Naive thymus-derived CD4-positive, alpha-beta T cell (primary cell): Measurements from ENCODE around the gene ARHGAP19. TPM values are rescaled to one million over a fixed set of nuclear protein-coding genes. Genes with fewer than 3 reads are reported as not detected.

Experiments
- ATAC-seq: fragments of 150-1000 bp; cut with Tn5 transposase; 2 replicates; pipeline ENCODE4 v1.10.0; 2021; ENCODE audit warnings: mild to moderate bottlenecking, moderate library complexity
- CTCF ChIA-PET: fragments of 350-600 bp; sonication (Branson Sonifier 250); formaldehyde crosslinking; loops from one replicate; lab custom pipeline; 2021; ENCODE audit warnings: antibody characterized with exemption; lab: Charles Lee
- POLR2A ChIA-PET: fragments of 350-600 bp; sonication (Branson Sonifier 250); formaldehyde crosslinking; loops from one replicate; lab custom pipeline; 2021; ENCODE audit warnings: antibody characterized with exemption, inconsistent platforms; lab: Charles Lee
- DNase-seq, 9 donors: peaks; one replicate each; pipeline versions ENCODE4 v3.0.0 to v3.0.0-alpha.2; 2020 to 2022; ENCODE audit warnings: mixed read lengths in 1 of 9
- H3K27ac ChIP-seq: one replicate; pipeline ENCODE4 v1.7.0; 2013; ENCODE audit warnings: mild to moderate bottlenecking, low read depth, low read length, moderate library complexity
- H3K27me3 ChIP-seq, 2 donors: one replicate each; pipeline ENCODE4 v1.7.0; 2013; ENCODE audit warnings: low read length in 2 of 2, mild to moderate bottlenecking in 2 of 2, moderate library complexity in 2 of 2; ENCODE audit not compliant: control insufficient read depth in 2 of 2, insufficient read depth in 2 of 2
- H3K36me3 ChIP-seq, 3 experiments: 1 replicate in 2 of 3; 2 replicates in 1 of 3; pipeline ENCODE4 v1.7.0; 2013; ENCODE audit warnings: low read length in 3 of 3, mild to moderate bottlenecking in 3 of 3, moderate library complexity in 1 of 3; ENCODE audit not compliant: insufficient read depth in 3 of 3, control insufficient read depth in 2 of 3
- H3K4me1 ChIP-seq, 2 donors: one replicate each; pipeline ENCODE4 v1.7.0; 2013; ENCODE audit warnings: low read length in 2 of 2, mild to moderate bottlenecking in 2 of 2, moderate library complexity in 1 of 2; ENCODE audit not compliant: control insufficient read depth in 2 of 2, insufficient read depth in 2 of 2
- H3K4me3 ChIP-seq: 2 replicates; pipeline ENCODE4 v1.7.0; 2013; ENCODE audit warnings: mild to moderate bottlenecking, low read length
- H3K9me3 ChIP-seq, 3 experiments: 1 replicate in 2 of 3; 2 replicates in 1 of 3; pipeline ENCODE4 v1.7.0; 2013; ENCODE audit warnings: low read length in 3 of 3; ENCODE audit not compliant: control insufficient read depth in 2 of 3
- H3K27ac Mint-ChIP-seq, 9 donors: one replicate each; pipeline ENCODE4 v1.8.0; 2020 to 2022; ENCODE audit warnings: mixed read lengths in 9 of 9, mild to moderate bottlenecking in 8 of 9, moderate library complexity in 5 of 9, inconsistent platforms in 2 of 9
- H3K27me3 Mint-ChIP-seq, 5 donors: one replicate each; pipeline ENCODE4 v1.8.0; 2021 to 2022; ENCODE audit warnings: mixed read lengths in 5 of 5, mild to moderate bottlenecking in 1 of 5
- H3K36me3 Mint-ChIP-seq, 5 donors: one replicate each; pipeline ENCODE4 v1.8.0; 2020 to 2022; ENCODE audit warnings: mixed read lengths in 5 of 5, mild to moderate bottlenecking in 3 of 5, inconsistent platforms in 1 of 5
- H3K4me1 Mint-ChIP-seq, 7 donors: one replicate each; pipeline ENCODE4 v1.8.0; 2020 to 2022; ENCODE audit warnings: mixed read lengths in 7 of 7, mild to moderate bottlenecking in 3 of 7, inconsistent platforms in 1 of 7
- H3K4me3 Mint-ChIP-seq, 10 donors: one replicate each; pipeline ENCODE4 v1.8.0; 2020 to 2022; ENCODE audit warnings: mild to moderate bottlenecking in 10 of 10, mixed read lengths in 10 of 10, moderate library complexity in 6 of 10, inconsistent platforms in 2 of 10
- H3K9me3 Mint-ChIP-seq, 11 donors: one replicate each; pipeline ENCODE4 v1.8.0; 2020 to 2022; ENCODE audit warnings: mixed read lengths in 11 of 11, mild to moderate bottlenecking in 4 of 11, inconsistent platforms in 1 of 11, moderate library complexity in 1 of 11
- intact Hi-C, 2 donors: fragments of 100-400 bp; cut with micrococcal nuclease; formaldehyde crosslinking; loops; one replicate each; pipeline ENCODE4 v1.15.1; 2023
- polyA plus RNA-seq, 2 donors: library from polyadenylated mRNA; unstranded; fragments of 300-500 nt; fragmentation: Illumina TruSeq; gene quantifications; one replicate each; pipeline ENCODE4 v1.2.3, GENCODE V29; 2021
- total RNA-seq, 6 experiments: library from RNA in 5 of 6; stranded (reverse) in 5 of 6; gene quantifications; 1 replicate in 5 of 6; 2 replicates in 1 of 6; pipeline ENCODE4 v1.2.3 and lab custom pipeline; 2021 to 2026

ARHGAP19 gene
- total and polyA plus RNA-seq, 7 experiments from 2014 or later = 5.7 to 40.1 (median 14.8) TPM

DNA sequence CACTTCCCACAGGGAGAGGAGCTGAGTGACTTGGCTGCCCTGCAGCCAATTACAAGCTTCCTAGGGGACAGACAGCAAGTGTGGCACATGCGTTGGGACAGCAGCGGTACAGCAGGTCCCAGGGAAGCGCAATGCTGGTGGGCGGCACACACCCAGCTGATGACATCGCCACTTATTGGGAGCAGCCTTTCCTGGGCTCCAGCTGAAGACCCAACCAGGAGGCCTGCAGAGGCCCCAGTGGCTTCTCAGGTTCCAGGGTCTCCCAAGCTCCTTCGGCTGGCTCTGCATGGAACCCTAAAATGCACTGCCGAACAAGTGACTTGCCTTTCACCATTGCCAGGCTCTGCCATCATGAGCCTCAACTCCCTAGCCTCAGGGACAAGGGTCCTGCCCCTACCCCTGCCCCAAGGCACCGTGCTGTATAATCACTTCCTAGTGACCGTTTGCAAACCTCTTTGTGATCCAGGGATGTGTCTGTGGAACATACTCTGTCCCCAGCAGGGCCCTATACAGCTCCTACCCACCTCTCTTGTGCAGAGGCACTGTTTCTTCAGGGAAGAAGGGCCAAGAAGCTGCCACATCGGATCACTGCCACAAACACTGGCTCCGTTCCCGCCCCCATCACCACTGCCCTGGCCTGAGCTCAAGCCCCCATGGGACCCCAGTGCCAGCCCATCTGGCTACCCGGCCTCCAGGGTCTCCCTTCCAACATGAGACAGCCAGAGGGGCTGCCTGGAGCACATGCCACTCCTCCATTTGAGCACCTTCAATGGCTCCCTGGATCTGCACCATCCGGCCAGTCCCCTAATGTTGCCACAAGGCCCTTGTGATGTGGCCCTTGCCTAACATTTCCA is 87.4 kb downstream of the ARHGAP19 start:
- no peak overlapping the region for H3K27ac Mint-ChIP-seq
- intact Hi-C loops = no loop called here
- H3K27ac ChIP-seq = no peak overlapping the region
- DNase-seq = no peak
- peaks cover 0 to 19% (median 6%) of the 10 kb centered on the region in 5 donors for H3K27me3 Mint-ChIP-seq
- CTCF ChIA-PET = interaction anchor here (1.0 to 11.0 kb wide), 4 partner anchors 8 to 169 kb away, joined by 3 to 159 read pairs (median 4); no protein-coding TSS in a partner anchor
- H3K4me3 ChIP-seq = no peak overlapping the region
- no peaks in the 10 kb centered on the region for H3K36me3 ChIP-seq
- no peaks in the 10 kb centered on the region for H3K9me3 ChIP-seq
- no peak for ATAC-seq
- no peak overlapping the region for H3K4me3 Mint-ChIP-seq
- H3K4me1 ChIP-seq = no peaks in the 10 kb centered on the region
- no peaks in the 10 kb centered on the region for H3K36me3 Mint-ChIP-seq
- H3K27me3 ChIP-seq = no peaks in the 10 kb centered on the region
- no peaks in the 10 kb centered on the region for H3K9me3 Mint-ChIP-seq
- H3K4me1 Mint-ChIP-seq = peaks cover 0 to 4% (median 0%) of the 10 kb centered on the region in 7 donors
- POLR2A ChIA-PET = no interaction called here

DNA sequence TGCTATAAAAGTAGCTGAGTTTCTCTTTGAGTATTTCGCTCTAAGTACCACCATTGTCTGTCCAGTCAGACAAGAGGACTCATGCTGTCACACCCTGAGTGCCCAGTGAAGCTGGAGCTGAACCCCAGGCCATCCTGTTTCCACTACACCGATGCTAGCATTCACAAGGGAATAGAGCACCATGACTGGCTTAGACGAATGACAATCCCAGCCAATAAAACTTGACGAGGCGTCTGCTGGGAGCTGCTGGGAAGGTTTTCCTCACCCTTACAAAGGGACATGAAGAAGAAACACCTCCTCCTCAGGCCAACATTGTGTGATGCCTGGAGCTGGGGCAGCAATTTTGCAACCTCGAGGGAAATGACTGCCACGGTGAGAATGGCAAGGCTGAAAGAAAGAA is 89.2 kb downstream of the ARHGAP19 start:
- no peak for DNase-seq
- Mint-ChIP-seq H3K27me3 (peaks cover 0 to 24% (median 8%) of the 10 kb centered on the region in 5 donors), H3K9me3 (no peaks in the 10 kb centered on the region), H3K4me3 (no peak overlapping the region), H3K27ac (no peak overlapping the region), H3K36me3 (no peaks in the 10 kb centered on the region), H3K4me1 (peaks cover 0 to 4% (median 0%) of the 10 kb centered on the region in 7 donors)
- no peaks in the 10 kb centered on the region for H3K4me1 ChIP-seq
- intact Hi-C loops = no loop called here
- no peak for ATAC-seq
- no peaks in the 10 kb centered on the region for H3K9me3 ChIP-seq
- H3K27ac ChIP-seq = no peak overlapping the region
- no peaks in the 10 kb centered on the region for H3K27me3 ChIP-seq
- ChIA-PET POLR2A (interaction anchor here (0.6 kb wide), 1 partner anchor 190 kb away, joined by 3 read pairs; no protein-coding TSS in a partner anchor), CTCF (interaction anchor here (0.6 to 11.0 kb wide), 4 partner anchors 10 to 167 kb away, joined by 3 to 159 read pairs (median 4); no protein-coding TSS in a partner anchor)
- H3K4me3 ChIP-seq = no peak overlapping the region
- H3K36me3 ChIP-seq = no peaks in the 10 kb centered on the region

DNA sequence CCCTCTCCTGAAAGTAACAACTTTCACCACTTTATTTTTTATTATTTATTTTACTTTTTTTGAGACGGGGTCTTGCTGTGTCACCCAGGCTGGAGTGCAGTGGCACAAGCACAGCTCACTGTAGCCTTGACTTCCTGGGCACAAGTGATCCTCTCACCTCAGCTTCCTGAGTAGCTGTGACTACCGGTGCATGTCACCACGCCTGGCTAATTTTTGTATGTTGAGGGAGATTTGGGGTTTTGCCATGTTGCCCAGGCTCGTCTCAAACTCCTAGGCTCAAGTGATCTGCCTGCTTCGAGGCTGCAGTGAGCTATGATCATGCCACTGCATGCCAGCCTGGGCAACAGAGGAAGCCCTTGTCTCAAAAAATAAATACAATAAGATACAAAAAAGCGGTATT is 91.8 kb downstream of the ARHGAP19 start:
- Histone ChIP-seq H3K4me1 (peaks cover 4% of the 10 kb centered on the region in 2 donors), H3K27ac (no peak overlapping the region), H3K4me3 (no peak overlapping the region), H3K27me3 (no peaks in the 10 kb centered on the region), H3K36me3 (no peaks in the 10 kb centered on the region), H3K9me3 (no peaks in the 10 kb centered on the region)
- CTCF ChIA-PET = interaction anchor here (5.5 kb wide), 1 partner anchor 10 kb away, joined by 30 read pairs; no protein-coding TSS in a partner anchor
- no peak for DNase-seq
- no peaks in the 10 kb centered on the region for H3K9me3 Mint-ChIP-seq
- peaks cover 0 to 11% (median 3%) of the 10 kb centered on the region in 7 donors for H3K4me1 Mint-ChIP-seq
- no peak for ATAC-seq
- intact Hi-C loops = no loop called here
- H3K27me3 Mint-ChIP-seq = peaks cover 0 to 47% (median 8%) of the 10 kb centered on the region in 5 donors
- H3K27ac Mint-ChIP-seq = no peak overlapping the region
- no peak overlapping the region for H3K4me3 Mint-ChIP-seq
- no peaks in the 10 kb centered on the region for H3K36me3 Mint-ChIP-seq
- POLR2A ChIA-PET = no interaction called here

DNA sequence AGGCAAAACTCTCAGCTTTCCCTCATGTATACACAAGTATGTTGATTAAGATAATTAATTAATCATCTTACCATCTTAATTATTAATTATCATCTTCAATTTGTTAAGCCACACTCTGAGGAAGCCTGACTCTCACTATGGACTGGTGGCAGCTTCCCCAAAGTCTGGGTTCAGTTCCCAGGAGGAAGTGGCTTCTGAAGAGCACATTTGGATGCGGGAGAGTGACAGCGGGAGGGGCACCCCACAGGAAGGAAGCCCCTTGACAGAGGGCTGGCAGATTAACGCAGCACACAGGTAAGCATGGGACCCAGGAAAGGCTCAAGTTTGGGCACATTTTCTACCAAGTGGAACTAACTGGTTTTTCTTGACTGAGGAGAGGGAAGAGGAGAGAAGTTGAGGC is 93.3 kb downstream of the ARHGAP19 start:
- H3K27ac ChIP-seq = no peak overlapping the region
- Mint-ChIP-seq H3K4me1 (peaks cover 0 to 14% (median 6%) of the 10 kb centered on the region in 7 donors), H3K9me3 (no peaks in the 10 kb centered on the region), H3K27ac (no peak overlapping the region), H3K36me3 (no peaks in the 10 kb centered on the region), H3K27me3 (peaks cover 4 to 58% (median 17%) of the 10 kb centered on the region in 5 donors), H3K4me3 (no peak overlapping the region)
- ChIA-PET CTCF (interaction anchor here (0.6 to 5.5 kb wide), 3 partner anchors 11 to 352 kb away, joined by 3 to 30 read pairs (median 3); no protein-coding TSS in a partner anchor), POLR2A (no interaction called here)
- no peak overlapping the region for H3K4me3 ChIP-seq
- H3K27me3 ChIP-seq = no peaks in the 10 kb centered on the region
- H3K36me3 ChIP-seq = no peaks in the 10 kb centered on the region
- intact Hi-C loops = no loop called here
- no peak for ATAC-seq
- peaks cover 6% of the 10 kb centered on the region in 2 donors for H3K4me1 ChIP-seq
- H3K9me3 ChIP-seq = no peaks in the 10 kb centered on the region
- DNase-seq = no peak

DNA sequence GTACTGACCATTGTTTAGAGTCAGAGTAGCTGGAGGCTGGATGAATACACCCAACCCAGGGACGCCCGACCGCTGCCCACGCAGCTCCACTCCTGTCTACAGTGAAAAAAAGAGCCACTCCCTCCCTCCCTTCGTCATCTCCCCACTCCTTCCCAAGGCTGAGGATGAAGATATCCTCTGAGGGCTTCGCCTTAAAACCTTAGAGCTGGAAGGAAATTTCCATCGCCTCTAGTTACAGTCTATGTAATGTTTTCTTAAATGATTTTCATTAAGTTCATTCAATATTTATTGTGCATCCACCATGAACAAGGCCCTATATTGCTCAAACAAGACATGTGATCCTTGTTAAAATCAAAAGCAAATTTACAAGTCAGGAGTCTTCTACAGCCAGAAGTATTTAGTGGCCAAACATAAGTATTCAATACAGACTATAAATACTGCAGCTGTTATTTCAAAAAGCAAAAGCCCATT is 95.4 kb downstream of the ARHGAP19 start:
- Histone ChIP-seq H3K27ac (no peak overlapping the region), H3K27me3 (peaks cover 2 to 4% of the 10 kb centered on the region in 2 donors), H3K36me3 (no peaks in the 10 kb centered on the region), H3K4me1 (peaks cover 6% of the 10 kb centered on the region in 2 donors), H3K4me3 (no peak overlapping the region), H3K9me3 (no peaks in the 10 kb centered on the region)
- no peak for DNase-seq
- ChIA-PET POLR2A (no interaction called here), CTCF (interaction anchor here (0.7 to 5.5 kb wide), 6 partner anchors 8 to 125 kb away, joined by 3 to 30 read pairs (median 7); no protein-coding TSS in a partner anchor)
- H3K4me3 Mint-ChIP-seq = peak overlapping the region in 9 of 10 donors; percentile 12 to 92 (median 84)
- H3K36me3 Mint-ChIP-seq = no peaks in the 10 kb centered on the region
- ATAC-seq = no peak
- peaks cover 0 to 14% (median 6%) of the 10 kb centered on the region in 7 donors for H3K4me1 Mint-ChIP-seq
- peaks cover 0 to 1% (median 0%) of the 10 kb centered on the region in 11 donors for H3K9me3 Mint-ChIP-seq
- peaks cover 19 to 74% (median 24%) of the 10 kb centered on the region in 5 donors for H3K27me3 Mint-ChIP-seq
- intact Hi-C loops = no loop called here
- peak overlapping the region in 1 of 9 donors; percentile 14 for H3K27ac Mint-ChIP-seq

DNA sequence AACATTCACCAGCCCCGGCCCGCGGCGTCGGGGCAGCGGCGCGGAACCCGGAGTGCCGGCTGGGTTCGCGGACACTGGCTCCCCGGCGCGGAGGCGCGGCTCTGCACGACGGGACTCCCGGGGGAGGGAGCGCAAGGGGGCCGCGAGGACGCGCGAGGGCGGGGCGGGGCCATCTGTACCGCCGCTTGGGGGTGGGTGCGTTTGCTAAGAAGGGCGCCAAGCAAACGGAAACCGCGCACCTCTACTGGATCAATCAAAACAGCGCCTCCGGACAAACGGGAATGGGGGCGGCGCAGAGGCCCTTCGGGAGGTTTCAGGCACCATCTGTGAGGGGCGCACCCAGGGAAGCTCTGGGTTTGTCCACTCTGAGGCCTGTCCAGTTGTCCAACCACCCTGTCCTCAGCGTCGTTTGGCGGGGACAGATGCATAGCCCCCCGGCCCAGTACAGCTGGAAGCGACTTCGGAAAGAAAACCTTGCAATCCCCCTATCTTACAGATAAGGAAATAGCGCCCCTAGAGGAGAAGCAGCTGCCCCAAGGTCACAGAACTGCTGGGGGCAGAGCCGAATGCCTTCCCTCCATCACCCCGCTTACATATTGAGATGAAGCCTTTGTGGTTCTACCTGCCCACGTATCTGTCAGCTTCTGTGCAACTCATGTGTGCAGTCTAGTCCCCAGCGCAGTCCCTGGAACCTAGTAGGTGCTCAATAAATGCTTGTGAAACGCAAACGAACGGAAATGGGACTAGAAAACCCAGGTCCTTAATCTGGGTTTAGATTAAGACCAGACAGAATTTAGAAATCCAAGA is 96.0 kb downstream of the ARHGAP19 start:
- Mint-ChIP-seq H3K27me3 (peaks cover 19 to 76% (median 27%) of the 10 kb centered on the region in 5 donors), H3K27ac (peak overlapping the region in 1 of 9 donors; percentile 30), H3K4me3 (peak overlapping the region; percentile 83 to 94 (median 87)), H3K36me3 (no peaks in the 10 kb centered on the region), H3K9me3 (peaks cover 0 to 1% (median 0%) of the 10 kb centered on the region in 11 donors), H3K4me1 (peaks cover 0 to 14% (median 6%) of the 10 kb centered on the region in 7 donors)
- POLR2A ChIA-PET = no interaction called here
- Histone ChIP-seq H3K4me1 (peaks cover 6% of the 10 kb centered on the region in 2 donors), H3K27me3 (peaks cover 2 to 4% of the 10 kb centered on the region in 2 donors), H3K4me3 (peak overlapping the region; percentile 83), H3K36me3 (no peaks in the 10 kb centered on the region), H3K9me3 (no peaks in the 10 kb centered on the region), H3K27ac (peak overlapping the region; percentile 17)
- DNase-seq = peak; percentile 32 to 73 (median 66)
- peak; percentile 91 for ATAC-seq
- CTCF ChIA-PET = interaction anchor here (0.7 to 5.5 kb wide), 7 partner anchors 9 to 124 kb away, joined by 3 to 30 read pairs (median 5); no protein-coding TSS in a partner anchor
- intact Hi-C loops = loop anchor here in 1 of 2 donors (1.0 kb wide), 3 partner anchors 14 to 159 kb away; no protein-coding TSS in a partner anchor
